ENCODE measurements around the gene LTC4S.

DNA sequence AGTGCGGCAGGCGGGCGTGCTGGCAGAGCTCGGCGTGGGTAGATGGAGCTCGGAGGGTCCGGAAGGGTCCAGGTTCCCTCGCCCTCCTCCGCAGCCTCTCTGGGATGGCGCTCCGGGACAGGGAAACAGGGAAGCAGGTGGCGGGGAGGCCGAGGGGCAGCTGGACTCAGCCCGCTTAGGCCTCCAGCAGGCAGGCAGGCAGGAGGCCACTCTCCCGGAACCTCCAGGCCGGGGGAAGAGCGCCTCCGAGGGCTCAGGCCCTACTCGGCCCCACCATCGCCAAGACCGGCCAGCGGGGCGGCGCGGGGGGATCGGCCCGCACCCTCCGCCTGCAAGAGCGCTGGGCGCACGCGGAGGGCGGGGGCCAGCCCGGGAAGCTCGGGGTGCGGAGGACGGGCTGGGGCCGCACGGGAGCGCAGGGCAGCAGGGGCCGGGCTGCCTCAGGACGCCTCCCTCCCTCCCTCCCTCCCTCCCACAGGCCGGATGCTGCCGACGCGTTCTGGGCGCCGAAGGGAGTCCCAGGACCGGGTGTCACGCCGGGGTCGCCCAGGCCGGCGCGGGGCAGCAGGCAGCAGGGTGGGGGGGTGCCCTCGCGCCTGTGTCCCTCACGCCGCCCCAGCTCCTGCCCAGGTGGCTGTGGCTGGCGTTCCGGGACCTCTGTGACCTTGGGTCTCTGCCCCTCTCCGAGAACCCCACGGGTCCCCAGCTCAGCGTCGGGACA lies 11.9 kb downstream of the LTC4S start:
- TF ChIP-seq EZH2 (IDR thresholded peaks at IDR 0.05; ENCODE audit: insufficient read depth, poor library complexity, severe bottlenecking), result no peak
- no peak for TF ChIP-seq EZH2phosphoT487 (IDR thresholded peaks at IDR 0.05; ENCODE audit: insufficient read depth, low read depth)

All from GM23248 (cell line).